Fibroblast of mammary gland (primary cell): Measurements from ENCODE around the gene DNAJC30.
"Not testable (repeated sequence)": the region's sequence is repeated elsewhere in the genome, so short reads cannot be mapped to it uniquely, and the experiment has no call there.

Experiments
- DNase-seq: peaks from one replicate; pipeline ENCODE4 v3.0.0-alpha.2; 2010; ENCODE audit warnings: low read depth
- H3K4me3 ChIP-seq: 2 replicates; pipeline ENCODE4 v1.5.1; 2011; ENCODE audit warnings: low read depth, mild to moderate bottlenecking, low read length, moderate library complexity; ENCODE audit not compliant: control insufficient read depth
- TF ChIP-seq, protein P1 (sequence below): conservative IDR thresholded peaks from 2 replicates; pipeline ENCODE4 v1.5.1; 2011; ENCODE audit warnings: low read depth, low read length, inconsistent platforms; ENCODE audit not compliant: control insufficient read depth, insufficient read depth

DNAJC30 gene

GRCh38 chr7:73722785-73723184 is 39.5 kb upstream of the DNAJC30 start:
- H3K4me3 ChIP-seq: no peak overlapping the region
- DNase-seq: no peak
- TF ChIP-seq, protein P1, sequence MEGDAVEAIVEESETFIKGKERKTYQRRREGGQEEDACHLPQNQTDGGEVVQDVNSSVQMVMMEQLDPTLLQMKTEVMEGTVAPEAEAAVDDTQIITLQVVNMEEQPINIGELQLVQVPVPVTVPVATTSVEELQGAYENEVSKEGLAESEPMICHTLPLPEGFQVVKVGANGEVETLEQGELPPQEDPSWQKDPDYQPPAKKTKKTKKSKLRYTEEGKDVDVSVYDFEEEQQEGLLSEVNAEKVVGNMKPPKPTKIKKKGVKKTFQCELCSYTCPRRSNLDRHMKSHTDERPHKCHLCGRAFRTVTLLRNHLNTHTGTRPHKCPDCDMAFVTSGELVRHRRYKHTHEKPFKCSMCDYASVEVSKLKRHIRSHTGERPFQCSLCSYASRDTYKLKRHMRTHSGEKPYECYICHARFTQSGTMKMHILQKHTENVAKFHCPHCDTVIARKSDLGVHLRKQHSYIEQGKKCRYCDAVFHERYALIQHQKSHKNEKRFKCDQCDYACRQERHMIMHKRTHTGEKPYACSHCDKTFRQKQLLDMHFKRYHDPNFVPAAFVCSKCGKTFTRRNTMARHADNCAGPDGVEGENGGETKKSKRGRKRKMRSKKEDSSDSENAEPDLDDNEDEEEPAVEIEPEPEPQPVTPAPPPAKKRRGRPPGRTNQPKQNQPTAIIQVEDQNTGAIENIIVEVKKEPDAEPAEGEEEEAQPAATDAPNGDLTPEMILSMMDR: no peak

DNA sequence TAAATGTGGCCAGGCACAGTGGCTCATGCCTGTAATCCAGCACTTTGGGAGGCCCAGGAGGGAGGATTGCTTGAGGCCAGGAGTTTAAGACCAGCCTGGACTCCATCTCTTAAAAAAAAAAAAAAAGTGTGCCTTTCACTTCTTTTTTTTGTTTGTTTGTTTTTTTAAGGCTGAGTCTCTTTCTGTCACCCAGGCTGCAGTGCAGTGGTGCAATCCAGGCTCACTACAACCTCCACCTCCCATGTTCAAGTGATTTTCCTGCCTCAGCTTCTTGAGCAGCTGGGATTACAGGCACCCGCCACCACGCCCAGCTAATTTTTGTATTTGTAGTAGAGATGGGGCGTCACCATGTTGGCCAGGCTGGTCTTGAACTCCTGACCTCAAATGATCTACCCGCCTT is 38.9 kb upstream of the DNAJC30 start:
- H3K4me3 ChIP-seq, DNase-seq: not testable (repeated sequence)

- no peak for DNase-seq
- H3K4me3 ChIP-seq: no peak overlapping the region
Observed at GRCh38 chr7:73721377-73721817, 38.1 kb upstream of the DNAJC30 start.

DNA sequence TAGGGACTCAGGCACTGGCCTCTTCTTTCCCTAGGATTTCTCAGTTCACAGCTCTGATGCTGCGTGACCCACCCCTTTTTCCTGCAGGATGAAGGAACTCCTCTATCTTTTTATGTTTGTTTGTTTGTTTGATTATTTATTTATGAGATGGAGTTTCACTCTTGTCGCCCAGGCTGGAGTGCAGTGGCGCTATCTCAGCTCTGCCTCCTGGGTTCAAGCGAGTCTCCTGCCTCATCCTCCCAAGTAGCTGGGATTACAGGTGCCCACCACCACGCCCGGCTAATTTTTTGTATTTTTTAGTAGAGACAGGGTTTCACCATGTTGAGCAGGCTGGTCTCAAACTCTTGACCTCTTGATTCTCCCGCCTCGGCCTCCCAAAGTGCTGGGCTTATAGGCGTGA is 37.2 kb upstream of the DNAJC30 start:
- not testable (repeated sequence) for DNase-seq, H3K4me3 ChIP-seq

More at GRCh38 chr7:73721377-73721817, 38.1 kb upstream of the DNAJC30 start:
- TF ChIP-seq, protein P1: no peak

- TF ChIP-seq, protein P1: no peak
- no peak for DNase-seq
- peak overlapping the region; percentile 35 for H3K4me3 ChIP-seq
Observed at GRCh38 chr7:73719806-73720169, 36.5 kb upstream of the DNAJC30 start.

- TF ChIP-seq, protein P1: no peak
- peak; percentile 51 for DNase-seq
- H3K4me3 ChIP-seq: peak within 1 kb of the TSS; percentile 78
Observed at GRCh38 chr7:73718905-73719805, 35.9 kb upstream of the DNAJC30 start, which contains the start of gene STX1A. Gene STX1A, minus strand, starts transcription at chr7:73719669. Its CDS starts 38 bp downstream, at chr7:73719631.

DNA sequence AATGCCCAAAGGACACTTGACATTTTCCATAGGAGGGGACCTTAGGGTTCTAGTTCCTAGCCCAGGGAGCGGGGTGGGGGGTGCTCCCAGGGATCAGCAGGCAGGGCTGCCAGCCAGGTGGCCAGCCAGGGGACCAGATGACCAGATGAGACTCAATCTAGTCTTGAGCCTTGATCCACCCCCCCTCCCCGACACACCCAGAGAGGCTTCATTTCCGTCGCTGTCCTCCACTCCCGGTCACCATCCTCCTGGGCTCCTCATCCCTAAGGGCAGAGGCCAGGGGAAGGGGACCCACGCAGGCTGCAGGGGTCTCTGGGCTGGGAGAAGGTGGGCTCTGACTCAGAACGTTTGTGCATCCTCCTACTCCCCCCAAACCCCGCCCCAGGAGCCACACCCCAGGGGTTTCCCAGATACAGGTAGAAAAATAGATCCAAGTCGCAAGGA is 35.2 kb upstream of the DNAJC30 start:
- peak overlapping the region; percentile 78 for H3K4me3 ChIP-seq
- no peak for DNase-seq
- TF ChIP-seq, protein P1: no peak
